ENCODE data around the gene CNPY1.
"Not testable (repeated sequence)": the region's sequence is repeated elsewhere in the genome, so short reads cannot be mapped to it uniquely, and the experiment has no call there.

Gene CNPY1

GRCh38 chr7:155533120-155533826, 13.1 kb downstream of the CNPY1 start:
- DNase-seq (ENCODE audit: low read depth) = no peak

GRCh38 chr7:155532792-155533119, 13.6 kb downstream of the CNPY1 start:
- no peak for DNase-seq (ENCODE audit: low read depth)

GRCh38 chr7:155531681-155532080, 14.7 kb downstream of the CNPY1 start:
- DNase-seq (ENCODE audit: low read depth) = no peak

- no peak for DNase-seq (ENCODE audit: low read depth)
Measured at GRCh38 chr7:155530601-155531000, 15.8 kb downstream of the CNPY1 start.

GRCh38 chr7:155529845-155530244, 16.5 kb downstream of the CNPY1 start:
- no peak for DNase-seq (ENCODE audit: low read depth)

GRCh38 chr7:155529346-155529745, 17.0 kb downstream of the CNPY1 start:
- no peak for DNase-seq (ENCODE audit: low read depth)

GRCh38 chr7:155527664-155528063, 18.7 kb downstream of the CNPY1 start:
- no peak for DNase-seq (ENCODE audit: low read depth)

GRCh38 chr7:155526225-155526624, 20.1 kb downstream of the CNPY1 start:
- DNase-seq (ENCODE audit: low read depth) = no peak

- DNase-seq (ENCODE audit: low read depth) = no peak
Measured at GRCh38 chr7:155524018-155524556, 22.3 kb downstream of the CNPY1 start.

GRCh38 chr7:155523168-155523675, 23.1 kb downstream of the CNPY1 start:
- DNase-seq (ENCODE audit: low read depth) = no peak

- DNase-seq (ENCODE audit: low read depth) = no peak
Measured at GRCh38 chr7:155521743-155522398, 24.5 kb downstream of the CNPY1 start.

GRCh38 chr7:155521007-155521742, 25.2 kb downstream of the CNPY1 start:
- no peak for DNase-seq (ENCODE audit: low read depth)

GRCh38 chr7:155520114-155520513, 26.2 kb downstream of the CNPY1 start:
- no peak for DNase-seq (ENCODE audit: low read depth)

GRCh38 chr7:155519358-155519757, 27.0 kb downstream of the CNPY1 start:
- DNase-seq (ENCODE audit: low read depth) = not testable (repeated sequence)

- no peak for DNase-seq (ENCODE audit: low read depth)
Measured at GRCh38 chr7:155518633-155519032, 27.7 kb downstream of the CNPY1 start.

GRCh38 chr7:155517969-155518368, 28.4 kb downstream of the CNPY1 start:
- DNase-seq (ENCODE audit: low read depth) = no peak

GRCh38 chr7:155517452-155517851, 28.9 kb downstream of the CNPY1 start:
- DNase-seq (ENCODE audit: low read depth) = no peak

GRCh38 chr7:155516466-155516865, 29.9 kb downstream of the CNPY1 start:
- no peak for DNase-seq (ENCODE audit: low read depth)

GRCh38 chr7:155515318-155515717, 31.0 kb downstream of the CNPY1 start:
- DNase-seq (ENCODE audit: low read depth) = no peak

- DNase-seq (ENCODE audit: low read depth) = no peak
Measured at GRCh38 chr7:155514296-155514695, 32.1 kb downstream of the CNPY1 start.

GRCh38 chr7:155513543-155514285, 32.6 kb downstream of the CNPY1 start:
- no peak for DNase-seq (ENCODE audit: low read depth)

Measured in ELR (cell line).